Ovary (tissue), 9 donors: ENCODE results near the gene RSPH3. TPM values are rescaled to one million over a fixed set of nuclear protein-coding genes. Genes with fewer than 3 reads are reported as not detected.
"Not testable (repeated sequence)": the region's sequence is repeated elsewhere in the genome, so short reads cannot be mapped to it uniquely, and the experiment has no call there.

Experiments
- DNase-seq, 5 donors: peaks; one replicate each; pipeline ENCODE4 v3.0.0-alpha.2; 2019 to 2020
- H3K27ac ChIP-seq, 2 donors: fragments of 200-600 bp; one replicate each; pipeline versions ENCODE4 v1.5.1 to v1.8.0; 2019 to 2022
- H3K27me3 ChIP-seq: fragments of 200-600 bp; one replicate; pipeline ENCODE4 v1.8.0; 2022
- H3K36me3 ChIP-seq: fragments of 200-600 bp; sonication (generic); one replicate; pipeline ENCODE4 v1.5.1; 2019
- H3K4me1 ChIP-seq: one replicate; pipeline ENCODE4 v1.8.1; 2013; ENCODE audit warnings: mild to moderate bottlenecking, moderate library complexity; ENCODE audit not compliant: insufficient read depth
- H3K4me3 ChIP-seq: fragments of 200-600 bp; sonication (generic); one replicate; pipeline ENCODE4 v1.5.1; 2017
- H3K9me3 ChIP-seq, 2 donors: fragments of 200-600 bp in 1 of 2; sonication (generic) in 1 of 2; one replicate each; pipeline versions ENCODE4 v1.5.1 to v1.8.1; 2013 to 2019; ENCODE audit warnings: mild to moderate bottlenecking in 1 of 2, moderate library complexity in 1 of 2
- EP300 ChIP-seq: sonication (generic); formaldehyde crosslinking; IDR thresholded peaks from one replicate; pipeline ENCODE4 v1.6.1; 2017; ENCODE audit warnings: antibody characterized with exemption
- POLR2A ChIP-seq: fragments of 450-650 bp; IDR thresholded peaks from one replicate; pipeline ENCODE4 v1.6.1; 2017; ENCODE audit warnings: antibody characterized with exemption, mild to moderate bottlenecking, moderate library complexity
- WGBS, 3 donors: extraction: QIAGEN DNeasy Blood & Tissue Kit in 1 of 3; methylation state at CpG; one replicate each; pipeline versions ENCODE4 v1.1.5 to v1.1.7; 2013 to 2017; 5-methylcytosine and 5-hydroxymethylcytosine counted together
- intact Hi-C, 4 donors: fragments of 100-400 bp; cut with DNase I; formaldehyde crosslinking; loops; one replicate each; pipeline versions ENCODE4 v1.11.0 to v1.15.1; 2022 to 2023
- polyA plus RNA-seq, 2 donors: library from polyadenylated mRNA; stranded (reverse); fragments of 200-250 nt in 1 of 2; fragments of 350-450 nt in 1 of 2; fragmentation: Illumina TruSeq in 1 of 2; extraction: RNeasy Lipid Tissue Mini Kit (QIAGEN cat#74804) in 1 of 2; gene quantifications; one replicate each; pipeline ENCODE4 v1.2.3, GENCODE V29; 2013 to 2014
- total RNA-seq, 7 donors: library from RNA; depleted of rRNA in 2 of 7; stranded (reverse); fragments of >200 nt in 2 of 7; fragmentation: NEBNext Ultra II Directional in 3 of 7; extraction: Animal tissue kit (Norgen Biotek cat#: 25700) in 3 of 7; gene quantifications; one replicate each; pipeline versions ENCODE4 v1.1.0 to v1.2.4, GENCODE V29; 2016 to 2023
- TF ChIP-seq, protein P1 (sequence below), 3 donors: fragments of 450-650 bp in 2 of 3; fragments of 200-600 bp in 1 of 3; IDR thresholded peaks; one replicate each; pipeline versions ENCODE4 v1.5.1 to v1.8.0; 2016 to 2022; ENCODE audit warnings: antibody characterized with exemption in 3 of 3, mild to moderate bottlenecking in 1 of 3
- donor health status: DM: no; HTN: no; CAD: no; lungs with moderate emphysema.
- donor health status: DM: no; HTN: no; CAD: no.
- donor health status: Bipolar disorder and iron deficiency.
- donor health status: DM: yes; HTN: yes; CAD: no.
- donor health status: DM: no; HTN: no; CAD: no.
- donor health status: DM: yes; HTN: yes; CAD: no.

RSPH3 gene
- total and polyA plus RNA-seq, 9 donors = 2.6 to 9.7 (median 7.6) TPM

- WGBS, 3 donors = 72 to 87% (median 85%) methylated on average over 5 of the region's 5 CpGs
- no peaks in the 10 kb centered on the region for H3K9me3 ChIP-seq
- H3K4me3 ChIP-seq = no peak overlapping the region
- intact Hi-C loops = no loop called here
- H3K27me3 ChIP-seq = no peaks in the 10 kb centered on the region
- DNase-seq = no peak
- TF ChIP-seq EP300 (no peak), POLR2A (no peak)
- TF ChIP-seq, protein P1, sequence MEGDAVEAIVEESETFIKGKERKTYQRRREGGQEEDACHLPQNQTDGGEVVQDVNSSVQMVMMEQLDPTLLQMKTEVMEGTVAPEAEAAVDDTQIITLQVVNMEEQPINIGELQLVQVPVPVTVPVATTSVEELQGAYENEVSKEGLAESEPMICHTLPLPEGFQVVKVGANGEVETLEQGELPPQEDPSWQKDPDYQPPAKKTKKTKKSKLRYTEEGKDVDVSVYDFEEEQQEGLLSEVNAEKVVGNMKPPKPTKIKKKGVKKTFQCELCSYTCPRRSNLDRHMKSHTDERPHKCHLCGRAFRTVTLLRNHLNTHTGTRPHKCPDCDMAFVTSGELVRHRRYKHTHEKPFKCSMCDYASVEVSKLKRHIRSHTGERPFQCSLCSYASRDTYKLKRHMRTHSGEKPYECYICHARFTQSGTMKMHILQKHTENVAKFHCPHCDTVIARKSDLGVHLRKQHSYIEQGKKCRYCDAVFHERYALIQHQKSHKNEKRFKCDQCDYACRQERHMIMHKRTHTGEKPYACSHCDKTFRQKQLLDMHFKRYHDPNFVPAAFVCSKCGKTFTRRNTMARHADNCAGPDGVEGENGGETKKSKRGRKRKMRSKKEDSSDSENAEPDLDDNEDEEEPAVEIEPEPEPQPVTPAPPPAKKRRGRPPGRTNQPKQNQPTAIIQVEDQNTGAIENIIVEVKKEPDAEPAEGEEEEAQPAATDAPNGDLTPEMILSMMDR (IDR thresholded peaks at IDR 0.05) = no peak
- no peak overlapping the region for H3K27ac ChIP-seq
- no peaks in the 10 kb centered on the region for H3K4me1 ChIP-seq
- H3K36me3 ChIP-seq = no peaks in the 10 kb centered on the region
Observed at GRCh38 chr6:159031846-159032245, 31.8 kb upstream of the RSPH3 start.

DNA sequence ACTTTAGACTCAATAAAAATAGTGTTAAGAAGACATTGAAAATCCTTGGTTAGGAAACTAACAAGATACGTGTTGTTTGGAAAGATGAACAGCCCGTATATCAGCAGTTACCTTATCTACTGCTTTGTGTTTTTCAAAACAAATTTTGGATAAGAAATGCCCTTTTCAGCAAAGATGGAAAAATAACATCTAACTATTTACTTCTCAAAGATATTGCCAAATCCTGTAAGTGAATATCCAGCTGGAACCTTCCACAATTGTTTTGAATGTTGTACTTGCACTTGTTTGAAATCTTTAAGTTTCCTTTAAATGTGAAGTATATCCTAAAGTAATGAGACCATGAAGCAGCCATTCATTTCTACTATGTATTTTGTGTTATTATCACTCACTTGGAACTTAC lies 30.2 kb upstream of the RSPH3 start:
- no peaks in the 10 kb centered on the region for H3K4me1 ChIP-seq
- H3K27ac ChIP-seq = no peak overlapping the region
- TF ChIP-seq, protein P1 (IDR thresholded peaks at IDR 0.05) = no peak
- TF ChIP-seq POLR2A (no peak), EP300 (no peak)
- intact Hi-C loops = no loop called here
- 25 to 53% (median 38%) methylated on average over 2 of the region's 2 CpGs for WGBS, 3 donors
- H3K4me3 ChIP-seq = no peak overlapping the region
- no peak for DNase-seq
- H3K36me3 ChIP-seq = no peaks in the 10 kb centered on the region
- no peaks in the 10 kb centered on the region for H3K27me3 ChIP-seq
- no peaks in the 10 kb centered on the region for H3K9me3 ChIP-seq

DNA sequence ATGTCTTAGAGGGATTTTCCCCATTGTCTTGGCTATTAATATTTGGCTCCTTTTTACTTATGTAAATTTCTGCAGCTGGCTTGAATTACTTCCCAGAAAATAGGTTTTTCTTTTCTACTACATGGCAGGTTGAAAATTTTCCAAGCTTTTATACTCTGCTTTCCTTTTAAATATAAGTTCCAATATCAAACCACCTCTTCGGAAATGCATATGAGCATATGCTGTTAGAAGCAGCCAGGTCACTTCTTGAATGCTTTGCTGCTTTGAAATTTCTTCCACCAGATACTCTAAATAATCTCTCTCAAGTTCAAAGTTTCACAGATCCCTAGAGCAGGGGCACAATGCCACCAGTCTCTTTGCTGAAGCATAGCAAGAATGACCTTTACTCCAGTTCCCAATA lies 25.2 kb upstream of the RSPH3 start:
- intact Hi-C loops = not testable (repeated sequence)

GRCh38 chr6:159023893-159024292 lies 23.9 kb upstream of the RSPH3 start:
- no peaks in the 10 kb centered on the region for H3K9me3 ChIP-seq
- intact Hi-C loops = loop anchor here in 1 of 4 donors (2.0 kb wide), 1 partner anchor 33 kb away; no protein-coding TSS in a partner anchor
- TF ChIP-seq EP300 = no peak
- TF ChIP-seq POLR2A = no peak
- TF ChIP-seq, protein P1 (IDR thresholded peaks at IDR 0.05) = no peak
- no peak for DNase-seq
- no peaks in the 10 kb centered on the region for H3K4me1 ChIP-seq
- H3K27ac ChIP-seq = no peak overlapping the region
- H3K27me3 ChIP-seq = no peaks in the 10 kb centered on the region
- WGBS, 3 donors = 91% methylated on average over 4 of the region's 4 CpGs
- no peak overlapping the region for H3K4me3 ChIP-seq
- H3K36me3 ChIP-seq = no peaks in the 10 kb centered on the region

More for the DNA sequence above, 25.2 kb upstream of the RSPH3 start:
- H3K4me1 ChIP-seq, H3K9me3 ChIP-seq, H3K27me3 ChIP-seq, H3K27ac ChIP-seq, DNase-seq, H3K4me3 ChIP-seq, H3K36me3 ChIP-seq: not testable (repeated sequence)
- 52 to 100% (median 96%) methylated on average over 1 of the region's 1 CpG for WGBS, 3 donors

- WGBS, 3 donors = 91 to 98% (median 96%) methylated on average over 2 of the region's 2 CpGs
Observed at GRCh38 chr6:159020011-159020410, 20.0 kb upstream of the RSPH3 start.

More at GRCh38 chr6:159020011-159020410, 20.0 kb upstream of the RSPH3 start:
- Histone ChIP-seq H3K4me3 (no peak overlapping the region), H3K4me1 (no peaks in the 10 kb centered on the region), H3K27ac (no peak overlapping the region), H3K9me3 (peaks cover 0 to 5% of the 10 kb centered on the region in 2 donors), H3K27me3 (no peaks in the 10 kb centered on the region), H3K36me3 (no peaks in the 10 kb centered on the region)
- DNase-seq = no peak
- no peak for TF ChIP-seq POLR2A
- no peak for TF ChIP-seq EP300
- TF ChIP-seq, protein P1 (IDR thresholded peaks at IDR 0.05) = no peak
- intact Hi-C loops = no loop called here
